ENCODE results near the gene CGNL1.

The CGNL1 gene

GRCh38 chr15:57345584-57345983 lies 30.7 kb upstream of the CGNL1 start:
- no peak for TF ChIP-seq POLR2AphosphoS5 (IDR thresholded peaks at IDR 0.05; ENCODE audit: low read depth, low read length)
- no peak for TF ChIP-seq SIN3A (IDR thresholded peaks at IDR 0.05; ENCODE audit: borderline replicate concordance, insufficient read depth, low read length)
- no peak for TF ChIP-seq FOXP2 (optimal IDR thresholded peaks at IDR 0.05; ENCODE audit: borderline replicate concordance, extremely low read depth, extremely low read length, insufficient read depth)
- no peak for TF ChIP-seq TAF1 (IDR thresholded peaks at IDR 0.05; ENCODE audit: borderline replicate concordance, insufficient read depth, low read length)
- no peak for TF ChIP-seq REST (IDR thresholded peaks at IDR 0.05; ENCODE audit: insufficient read depth in 1 of 2, low read depth in 2 of 2, low read length in 2 of 2)

- TF ChIP-seq SIN3A (IDR thresholded peaks at IDR 0.05; ENCODE audit: borderline replicate concordance, insufficient read depth, low read length) (no peak), REST (IDR thresholded peaks at IDR 0.05; ENCODE audit: insufficient read depth in 1 of 2, low read depth in 2 of 2, low read length in 2 of 2) (no peak), POLR2AphosphoS5 (IDR thresholded peaks at IDR 0.05; ENCODE audit: low read depth, low read length) (no peak), TAF1 (IDR thresholded peaks at IDR 0.05; ENCODE audit: borderline replicate concordance, insufficient read depth, low read length) (no peak), FOXP2 (optimal IDR thresholded peaks at IDR 0.05; ENCODE audit: borderline replicate concordance, extremely low read depth, extremely low read length, insufficient read depth) (no peak)
Observed at GRCh38 chr15:57348081-57348480, 28.2 kb upstream of the CGNL1 start.

- TF ChIP-seq FOXP2 (optimal IDR thresholded peaks at IDR 0.05; ENCODE audit: borderline replicate concordance, extremely low read depth, extremely low read length, insufficient read depth), result no peak
- no peak for TF ChIP-seq TAF1 (IDR thresholded peaks at IDR 0.05; ENCODE audit: borderline replicate concordance, insufficient read depth, low read length)
- no peak for TF ChIP-seq SIN3A (IDR thresholded peaks at IDR 0.05; ENCODE audit: borderline replicate concordance, insufficient read depth, low read length)
- no peak for TF ChIP-seq POLR2AphosphoS5 (IDR thresholded peaks at IDR 0.05; ENCODE audit: low read depth, low read length)
- no peak for TF ChIP-seq REST (IDR thresholded peaks at IDR 0.05; ENCODE audit: insufficient read depth in 1 of 2, low read depth in 2 of 2, low read length in 2 of 2)
Observed at GRCh38 chr15:57352535-57353316, 23.6 kb upstream of the CGNL1 start.

GRCh38 chr15:57353317-57353804 lies 22.9 kb upstream of the CGNL1 start:
- no peak for TF ChIP-seq FOXP2 (optimal IDR thresholded peaks at IDR 0.05; ENCODE audit: borderline replicate concordance, extremely low read depth, extremely low read length, insufficient read depth)
- no peak for TF ChIP-seq POLR2AphosphoS5 (IDR thresholded peaks at IDR 0.05; ENCODE audit: low read depth, low read length)
- no peak for TF ChIP-seq TAF1 (IDR thresholded peaks at IDR 0.05; ENCODE audit: borderline replicate concordance, insufficient read depth, low read length)

- TF ChIP-seq SIN3A (IDR thresholded peaks at IDR 0.05; ENCODE audit: borderline replicate concordance, insufficient read depth, low read length), result no peak
- no peak for TF ChIP-seq POLR2AphosphoS5 (IDR thresholded peaks at IDR 0.05; ENCODE audit: low read depth, low read length)
- TF ChIP-seq FOXP2 (optimal IDR thresholded peaks at IDR 0.05; ENCODE audit: borderline replicate concordance, extremely low read depth, extremely low read length, insufficient read depth), result no peak
- TF ChIP-seq TAF1 (IDR thresholded peaks at IDR 0.05; ENCODE audit: borderline replicate concordance, insufficient read depth, low read length), result no peak
- TF ChIP-seq REST (IDR thresholded peaks at IDR 0.05; ENCODE audit: insufficient read depth in 1 of 2, low read depth in 2 of 2, low read length in 2 of 2), result no peak
Observed at GRCh38 chr15:57354436-57355123, 21.7 kb upstream of the CGNL1 start.
